GM19468 (cell line): ENCODE data around the gene DDX27.

Experiments
- ATAC-seq: cut with Tn5 transposase; IDR thresholded peaks from one replicate; pipeline ENCODE4 v1.9.1; 2021; ENCODE audit warnings: mild to moderate bottlenecking, moderate library complexity, moderate number of reproducible peaks; ENCODE audit not compliant: unreplicated experiment; ENCODE audit errors: extremely low read depth

The DDX27 gene

GRCh38 chr20:49276161-49276960, 57.1 kb downstream of the DDX27 start:
- no peak for ATAC-seq

GRCh38 chr20:49276961-49277785, 58.0 kb downstream of the DDX27 start:
- no peak for ATAC-seq

DNA sequence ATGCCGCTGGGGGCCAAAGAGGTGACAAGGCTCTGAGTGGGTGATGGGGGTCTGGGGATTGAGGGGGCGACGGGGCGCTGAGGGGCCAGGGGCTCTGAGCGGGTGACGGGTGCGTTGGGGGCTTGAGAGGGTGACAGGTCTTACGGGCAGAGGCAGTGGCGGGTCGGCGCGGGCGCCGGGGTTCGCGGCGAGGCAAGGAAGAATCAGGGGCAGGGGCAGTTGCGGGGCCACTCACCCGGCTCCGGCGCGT, 58.5 kb downstream of the DDX27 start:
- no peak for ATAC-seq

DNA sequence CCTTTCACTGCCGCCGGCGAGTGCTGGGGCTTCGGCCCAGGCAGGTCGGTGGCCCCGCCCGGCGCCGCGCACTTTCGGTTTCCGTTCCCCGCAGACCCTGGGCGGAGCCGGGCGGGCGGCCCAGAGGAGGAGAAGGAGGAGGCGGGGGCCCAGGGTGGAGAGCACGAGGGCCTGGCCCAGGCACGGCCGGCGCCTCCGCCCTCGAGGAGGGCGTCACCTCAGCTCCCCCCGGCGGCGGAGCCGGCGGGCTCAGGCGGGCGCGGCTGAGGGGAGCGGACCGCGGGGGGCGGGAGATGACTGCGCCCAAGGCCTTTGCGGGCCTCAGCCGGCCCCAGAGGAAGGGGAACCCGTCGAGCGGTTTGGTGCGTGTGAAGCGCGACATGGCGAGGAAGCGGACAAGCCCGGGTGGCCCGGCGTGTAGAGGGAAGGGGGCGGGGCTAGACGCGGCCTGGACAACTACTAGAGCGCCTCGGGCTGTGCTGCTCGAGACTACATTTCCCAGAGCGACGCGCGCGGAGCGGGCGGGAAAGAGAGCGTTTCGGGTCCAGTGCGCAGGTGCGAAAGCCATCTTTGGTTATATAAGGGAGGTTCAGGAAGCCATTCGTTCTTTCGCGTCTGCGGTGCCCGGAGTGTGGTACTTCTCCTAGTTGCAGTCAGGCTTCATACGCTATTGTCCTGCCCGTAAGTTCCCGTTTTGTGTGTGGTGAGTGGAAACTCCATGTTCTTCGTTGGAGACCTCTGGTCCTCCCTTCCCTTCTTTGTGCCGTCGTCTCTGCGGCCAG, 59.0 kb downstream of the DDX27 start, which contains the start of gene ZNFX1:
Gene ZNFX1, minus strand, starts transcription at position 22 of the 782 bp plus-strand sequence. CDS start 2,218 bp downstream, outside the sequence.
- peak; percentile 66 for ATAC-seq

GRCh38 chr20:49278818-49279676, 59.8 kb downstream of the DDX27 start:
- no peak for ATAC-seq

- ATAC-seq, result no peak
Observed at GRCh38 chr20:49279677-49280462, 60.7 kb downstream of the DDX27 start.

GRCh38 chr20:49280463-49281058, 61.3 kb downstream of the DDX27 start:
- no peak for ATAC-seq

DNA sequence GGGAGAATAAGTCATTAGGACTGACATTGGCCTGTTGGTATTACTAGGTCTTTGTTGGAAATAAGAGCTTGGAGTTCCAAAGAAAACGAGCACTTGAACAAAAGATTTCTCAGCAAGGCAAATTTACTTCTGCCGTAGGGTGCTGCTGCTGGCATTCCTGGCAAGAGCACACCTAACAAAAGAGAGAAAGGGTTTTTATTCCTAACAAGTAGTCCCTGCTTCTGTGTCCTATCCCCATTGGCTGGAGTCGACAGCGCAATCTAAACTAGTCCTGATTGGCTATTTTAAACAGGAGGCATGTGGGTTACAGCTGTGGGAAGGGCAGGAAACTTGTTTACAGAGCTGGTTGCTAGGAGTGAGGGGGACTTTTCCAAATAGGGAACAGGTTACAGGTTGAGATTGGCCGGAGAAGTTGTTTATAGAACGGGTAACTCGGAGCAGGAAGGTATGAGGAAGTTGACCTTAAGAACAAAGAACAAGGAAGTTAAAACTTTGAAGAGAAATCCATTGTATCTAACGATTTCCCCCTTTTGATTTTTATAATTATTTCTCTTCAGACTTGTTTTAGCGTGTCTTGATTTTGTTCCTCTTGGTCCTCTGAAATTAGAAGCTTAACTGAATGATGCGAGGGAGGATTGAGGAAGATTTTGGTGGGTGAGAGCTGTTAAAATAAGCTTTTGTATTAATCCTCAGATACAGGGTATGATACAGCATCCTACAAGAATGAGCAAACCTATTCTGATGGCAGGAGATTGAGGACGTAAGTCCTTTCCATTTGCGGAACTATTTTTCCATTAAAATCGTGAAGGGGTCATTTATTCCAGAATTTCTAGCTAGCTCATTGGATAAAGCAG, 62.1 kb downstream of the DDX27 start:
- no peak for ATAC-seq

DNA sequence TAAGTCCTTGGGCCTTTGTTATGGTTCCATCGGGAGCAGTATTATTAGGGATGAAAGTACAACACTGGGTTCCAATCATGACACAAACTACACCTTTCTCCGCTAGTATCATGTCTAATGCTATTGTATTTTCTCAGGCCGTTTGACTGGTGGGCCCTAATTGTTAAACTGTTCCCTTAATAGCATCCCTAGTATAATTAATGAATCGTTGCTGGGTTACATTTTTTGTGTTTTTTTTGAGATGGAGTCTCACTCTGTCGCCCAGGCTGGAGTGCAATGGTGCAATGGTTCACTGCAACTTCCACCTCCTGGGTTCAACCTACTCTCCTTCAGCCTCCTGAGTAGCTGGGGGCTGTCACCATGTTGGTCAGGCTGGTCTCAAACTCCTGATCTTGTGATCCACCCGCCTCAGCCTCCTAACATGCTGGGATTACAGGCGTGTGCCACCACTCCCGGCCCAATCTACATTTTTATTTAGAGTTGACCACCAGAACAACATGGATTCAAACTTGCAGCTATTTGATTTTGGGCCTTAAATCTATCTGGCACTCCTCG, 62.8 kb downstream of the DDX27 start:
- no peak for ATAC-seq

DNA sequence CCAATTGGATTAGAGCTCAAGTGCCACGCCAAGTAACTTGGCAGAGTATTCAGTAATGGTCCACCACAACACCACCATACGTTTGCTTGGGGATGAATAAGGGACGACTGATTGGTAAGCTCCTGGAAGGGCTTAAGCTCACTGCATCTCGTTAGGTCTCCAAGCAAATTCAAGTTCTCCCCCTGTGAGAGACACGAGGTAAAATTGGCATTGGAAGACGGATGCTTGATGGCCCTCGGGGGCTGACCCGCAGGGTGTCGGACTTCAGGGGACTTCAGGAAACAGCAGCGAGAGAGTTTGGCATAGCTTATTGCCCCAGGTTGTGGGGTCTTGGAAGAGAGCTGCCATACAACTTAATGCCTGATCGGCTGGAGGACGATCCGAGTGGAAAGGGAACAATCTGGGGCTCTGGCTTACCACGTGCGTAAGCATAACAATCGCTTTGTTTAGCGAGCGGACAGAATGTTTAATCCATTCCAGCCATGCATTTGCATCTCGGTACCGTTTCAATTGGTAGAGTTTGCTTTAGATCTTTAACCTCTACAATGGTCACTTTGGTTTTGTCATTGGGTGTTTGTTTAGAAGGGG, 63.5 kb downstream of the DDX27 start:
- no peak for ATAC-seq

GRCh38 chr20:49283176-49283702, 64.0 kb downstream of the DDX27 start:
- ATAC-seq, result no peak

DNA sequence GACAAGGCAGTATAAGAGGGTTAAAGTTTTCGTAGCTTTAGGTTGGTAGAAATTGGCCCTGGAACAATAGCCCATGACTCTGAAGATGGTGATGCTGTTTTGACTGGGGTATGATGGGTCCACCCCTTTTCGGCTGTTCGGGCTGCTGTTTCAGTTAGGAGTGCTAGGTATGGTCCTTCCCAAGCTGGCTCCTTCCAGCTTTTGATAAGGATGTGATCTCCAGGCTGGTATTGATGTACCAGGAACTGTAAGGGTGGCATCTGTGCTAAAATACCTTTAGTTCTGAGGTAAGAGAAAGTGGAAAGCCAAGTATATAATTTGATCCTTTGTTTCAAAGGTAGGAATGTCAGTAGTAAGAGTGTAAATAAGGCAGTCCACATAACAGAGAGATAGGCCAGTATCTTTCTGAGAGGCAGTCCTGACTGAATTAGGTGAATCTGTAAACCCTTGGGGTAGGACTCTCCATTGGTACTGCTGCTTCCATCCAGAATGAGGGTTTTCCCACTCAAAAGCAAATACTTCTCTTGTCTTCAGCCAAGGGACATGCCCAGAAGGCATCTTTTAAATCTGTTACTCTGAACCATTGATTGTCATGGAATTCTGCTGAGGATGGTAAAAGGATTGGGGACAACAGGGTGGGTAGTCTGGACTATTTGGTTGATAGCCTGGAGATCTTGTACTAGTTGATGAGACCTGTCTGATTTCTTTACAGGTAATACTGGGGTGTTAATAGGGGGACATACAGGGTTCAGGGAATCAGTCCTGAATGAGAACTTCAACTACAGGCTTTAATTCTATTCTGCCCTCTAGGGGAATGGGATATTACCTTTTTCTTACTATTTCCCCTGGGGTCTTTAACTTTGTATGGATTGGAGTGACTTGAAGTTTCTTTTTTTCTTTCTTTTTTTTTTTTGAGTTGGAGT, 64.7 kb downstream of the DDX27 start:
- ATAC-seq, result no peak

GRCh38 chr20:49284818-49285217, 65.6 kb downstream of the DDX27 start:
- ATAC-seq, result no peak

- no peak for ATAC-seq
Observed at GRCh38 chr20:49285233-49285668, 66.0 kb downstream of the DDX27 start.

DNA sequence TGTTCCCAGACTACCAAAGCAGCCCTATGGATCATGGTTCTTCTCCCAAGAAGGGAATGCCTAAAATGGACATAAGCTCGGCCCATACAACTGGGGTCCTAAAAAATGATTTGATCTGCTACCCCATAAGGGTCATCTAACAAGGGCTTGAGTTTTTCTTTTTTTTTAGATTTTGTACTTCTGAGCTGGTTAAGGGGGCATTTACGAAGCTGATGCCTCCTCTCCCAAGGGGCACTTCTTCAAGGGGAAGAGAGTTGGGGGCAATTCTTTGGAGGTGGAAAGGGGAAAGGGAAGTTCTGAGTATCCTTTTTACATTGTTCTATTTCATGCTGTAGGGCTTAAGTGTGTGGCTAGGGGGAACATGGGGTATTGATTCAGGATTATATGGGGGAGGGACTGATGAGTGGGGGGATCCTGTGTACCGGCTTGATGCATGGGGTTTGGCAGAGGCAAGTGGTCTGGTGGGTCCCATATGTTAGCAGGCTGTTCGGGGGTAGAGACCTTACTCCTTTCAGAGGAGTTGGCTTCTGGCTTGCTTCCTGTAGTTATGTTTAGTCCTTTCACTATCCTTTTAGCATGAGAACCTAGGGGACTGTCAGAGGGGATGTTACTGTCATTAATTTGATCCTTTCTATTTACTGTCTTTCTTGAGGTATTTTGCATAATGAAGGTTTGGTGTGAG, 66.7 kb downstream of the DDX27 start:
- ATAC-seq, result no peak
